ENCODE data around the gene ZNF474.
A peak's percentile ranks its signal among the peaks of the same experiment; 100 is the strongest.
"Not testable (repeated sequence)": the region's sequence is repeated elsewhere in the genome, so short reads cannot be mapped to it uniquely, and the experiment has no call there.

The ZNF474 gene

GRCh38 chr5:122129306-122129705 lies at the start of gene ZNF474:
ZNF474 (plus strand) TSS chr5:122129546; CDS start chr5:122151991, 22,445 bp downstream.
- DNase-seq, result no peak

- DNase-seq, result no peak
Observed at GRCh38 chr5:122081541-122081940, 47.8 kb upstream of the ZNF474 start.

DNA sequence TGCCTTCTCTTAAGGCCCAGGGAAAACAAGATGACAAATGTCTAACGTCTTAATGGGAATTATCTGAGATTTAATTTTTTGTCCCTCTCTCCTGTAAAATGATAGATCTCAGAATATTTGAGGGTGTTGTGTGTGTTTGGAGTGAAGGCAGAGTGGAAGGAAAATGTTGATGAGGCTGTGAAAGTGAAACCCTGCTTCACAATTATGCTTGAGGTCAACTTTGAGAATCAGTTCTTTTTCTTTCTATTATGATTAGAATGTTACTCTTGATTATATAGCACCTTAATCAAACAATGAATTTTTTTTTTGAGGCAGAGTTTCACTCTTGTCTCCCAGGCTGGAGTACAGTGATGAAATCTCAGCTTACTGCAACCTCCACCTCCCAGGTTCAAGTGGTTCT lies 45.8 kb upstream of the ZNF474 start:
- DNase-seq, result no peak

DNA sequence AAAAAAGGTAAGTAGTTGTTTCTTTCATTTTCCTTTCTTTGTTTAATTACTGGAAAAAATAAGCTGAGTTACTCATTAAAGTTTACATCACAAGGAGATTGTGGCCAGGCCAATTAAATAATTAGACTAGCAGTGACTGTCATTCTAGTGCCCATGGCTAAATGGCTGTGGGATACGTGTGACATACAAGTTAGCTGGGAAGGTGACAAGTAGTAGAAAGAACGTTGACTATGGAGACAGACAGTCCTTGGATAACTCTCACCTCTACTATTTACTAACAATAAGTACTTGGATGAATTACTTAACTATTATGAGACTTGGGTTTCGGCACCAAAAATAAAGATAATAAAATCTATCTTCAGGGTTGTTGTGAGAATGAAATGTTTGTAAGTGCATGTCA lies 44.3 kb upstream of the ZNF474 start:
- DNase-seq, result no peak

GRCh38 chr5:122089096-122090013 lies 40.0 kb upstream of the ZNF474 start:
- DNase-seq, result no peak

GRCh38 chr5:122091936-122092600 lies 37.3 kb upstream of the ZNF474 start:
- no peak for DNase-seq

DNA sequence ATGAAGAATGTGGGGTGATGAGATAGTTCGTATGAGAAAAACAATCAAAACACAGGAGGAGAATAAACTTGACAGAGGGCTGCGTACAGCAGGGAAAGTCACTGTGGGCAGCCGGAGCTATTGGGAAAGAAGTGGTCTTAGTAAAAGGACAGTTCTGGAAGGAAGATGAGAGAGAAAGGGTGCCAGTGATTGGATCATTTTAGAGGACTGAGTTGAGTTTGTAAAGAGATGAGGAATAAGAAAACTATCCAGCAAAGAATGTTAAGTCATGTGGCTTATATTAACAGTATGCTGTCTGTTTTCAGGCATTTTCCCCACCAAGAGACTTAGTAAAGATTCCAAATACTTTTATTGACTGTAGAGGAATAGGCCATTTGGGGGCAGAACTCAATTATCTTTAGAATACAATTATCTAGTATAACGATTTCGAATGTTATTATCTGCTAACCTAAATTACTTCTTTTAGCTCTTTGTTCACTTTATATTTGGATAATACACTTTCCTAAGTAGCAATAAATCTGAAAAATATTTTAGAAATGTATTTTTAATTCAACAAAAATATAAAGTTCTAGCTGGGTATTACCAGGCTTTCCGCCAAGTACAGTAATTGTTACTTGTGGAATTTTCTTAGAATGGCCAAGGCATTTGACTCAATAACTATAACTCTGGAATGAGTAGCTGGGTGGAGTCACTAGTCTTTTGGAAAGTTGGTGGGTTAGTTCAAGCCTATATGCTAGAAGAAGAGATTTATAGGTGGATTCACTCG lies 35.7 kb upstream of the ZNF474 start:
- DNase-seq, result no peak

DNA sequence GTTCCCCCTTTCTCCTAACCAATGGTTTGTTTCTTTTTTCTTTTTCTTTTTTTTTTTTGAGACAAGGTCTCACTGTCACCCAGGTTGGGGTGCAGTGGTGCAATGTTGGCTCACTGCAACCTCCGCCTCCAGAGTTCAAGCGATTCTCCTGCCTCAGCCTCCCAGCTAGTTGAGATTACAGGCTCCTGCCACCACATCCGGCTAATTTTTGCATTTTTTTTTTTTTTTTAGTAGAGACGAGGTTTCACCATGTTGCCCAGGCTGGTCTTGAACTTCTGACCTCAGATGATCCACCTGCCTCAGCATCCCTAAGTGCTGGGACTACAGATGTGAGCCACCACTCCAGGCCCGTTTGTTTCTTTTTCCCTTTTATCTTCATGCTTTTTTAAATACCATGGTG lies 35.1 kb upstream of the ZNF474 start:
- not testable (repeated sequence) for DNase-seq

GRCh38 chr5:122095158-122095557 lies 34.2 kb upstream of the ZNF474 start:
- no peak for DNase-seq

DNA sequence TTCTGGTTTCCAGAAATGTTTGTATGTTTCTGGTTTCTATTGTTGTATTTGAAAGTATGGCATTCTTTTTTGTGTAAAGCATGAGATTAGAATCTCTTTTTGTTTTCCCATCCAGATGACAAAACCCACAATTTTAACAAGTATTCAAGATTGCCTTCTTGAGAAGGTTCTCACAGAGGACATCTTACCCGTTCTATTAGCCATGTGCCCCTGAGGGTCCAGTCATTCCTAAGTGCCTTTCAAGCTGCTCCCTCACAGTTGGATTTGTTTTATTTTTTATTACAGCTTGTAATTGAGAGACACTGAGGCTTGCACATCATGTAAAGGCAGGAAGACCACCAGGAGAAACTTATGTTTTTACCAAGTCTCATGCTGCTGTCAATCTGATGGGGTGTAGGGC lies 32.0 kb upstream of the ZNF474 start:
- no peak for DNase-seq

- DNase-seq, result no peak
Observed at GRCh38 chr5:122099060-122099790, 30.1 kb upstream of the ZNF474 start.

DNA sequence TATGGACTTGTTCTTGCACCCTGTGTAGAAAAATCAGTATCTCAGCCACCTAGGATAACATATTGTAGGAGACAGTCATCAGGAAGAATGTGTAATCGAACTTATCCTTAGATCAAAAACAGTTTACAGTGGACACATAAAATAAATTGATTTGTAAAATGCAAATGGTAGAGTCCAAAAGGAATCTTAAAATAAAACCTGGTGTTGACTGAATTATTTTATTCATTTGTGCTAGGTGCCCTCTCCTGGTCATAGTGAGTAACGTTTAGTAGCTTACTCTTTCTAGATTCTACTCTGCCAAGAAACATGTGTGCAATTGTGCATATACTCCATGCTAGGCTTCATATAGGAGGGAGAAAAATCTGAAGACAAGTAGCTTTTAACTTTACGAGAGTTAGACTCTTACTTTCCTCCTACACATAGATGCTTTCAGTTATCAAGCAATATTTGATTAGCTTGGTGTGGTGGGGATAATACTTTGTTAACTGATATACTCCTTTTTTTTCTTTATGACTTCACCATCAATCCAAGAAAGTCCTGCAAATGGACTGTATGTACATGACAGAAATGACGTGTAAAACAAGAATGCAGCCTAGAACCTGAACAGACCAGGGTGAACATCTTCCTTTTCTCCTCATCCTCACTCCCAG lies 27.6 kb upstream of the ZNF474 start:
- peak; percentile 21 for DNase-seq

- no peak for DNase-seq
Observed at GRCh38 chr5:122102825-122103224, 26.5 kb upstream of the ZNF474 start.

- no peak for DNase-seq
Observed at GRCh38 chr5:122105909-122106308, 23.4 kb upstream of the ZNF474 start.

GRCh38 chr5:122107016-122107415 lies 22.3 kb upstream of the ZNF474 start:
- no peak for DNase-seq

DNA sequence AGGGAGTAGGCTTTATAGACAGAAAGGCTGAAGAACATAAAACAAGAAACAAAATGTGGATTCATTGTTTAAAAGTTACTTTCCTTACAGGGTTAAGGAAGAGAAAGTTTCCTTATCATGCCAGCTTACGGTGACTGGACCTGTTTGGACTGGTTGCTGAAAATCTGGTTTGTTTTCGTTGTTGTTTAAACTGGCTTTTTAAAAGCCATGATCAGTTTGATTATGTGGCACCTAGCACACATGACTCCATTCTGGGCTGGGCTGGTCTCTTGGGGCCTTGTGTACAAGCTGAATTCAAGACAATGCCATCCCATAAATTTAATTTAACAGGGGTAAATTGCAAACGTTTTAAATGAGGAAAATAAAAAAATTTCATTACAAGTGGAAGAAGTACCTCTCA lies 18.4 kb upstream of the ZNF474 start:
- no peak for DNase-seq

DNA sequence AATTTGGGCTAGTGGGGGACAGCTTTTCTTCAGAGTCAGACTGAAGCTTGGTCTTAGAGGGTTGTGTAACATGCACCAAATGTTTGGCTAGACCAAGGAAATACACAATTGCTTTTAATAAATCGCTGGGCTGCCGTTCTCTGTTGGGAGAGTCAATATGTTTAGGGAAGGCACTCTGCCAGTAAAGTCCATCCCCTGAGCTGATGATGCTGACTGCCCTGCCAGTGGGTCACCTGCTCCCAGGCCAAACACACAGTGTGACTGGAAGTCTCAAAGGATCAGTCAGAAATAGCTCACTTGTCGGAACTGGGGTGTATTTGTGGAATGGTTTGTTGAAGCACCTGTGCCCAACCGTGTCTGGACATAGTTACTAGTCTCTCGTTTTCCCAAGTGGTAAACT lies 17.9 kb upstream of the ZNF474 start:
- DNase-seq, result no peak

DNA sequence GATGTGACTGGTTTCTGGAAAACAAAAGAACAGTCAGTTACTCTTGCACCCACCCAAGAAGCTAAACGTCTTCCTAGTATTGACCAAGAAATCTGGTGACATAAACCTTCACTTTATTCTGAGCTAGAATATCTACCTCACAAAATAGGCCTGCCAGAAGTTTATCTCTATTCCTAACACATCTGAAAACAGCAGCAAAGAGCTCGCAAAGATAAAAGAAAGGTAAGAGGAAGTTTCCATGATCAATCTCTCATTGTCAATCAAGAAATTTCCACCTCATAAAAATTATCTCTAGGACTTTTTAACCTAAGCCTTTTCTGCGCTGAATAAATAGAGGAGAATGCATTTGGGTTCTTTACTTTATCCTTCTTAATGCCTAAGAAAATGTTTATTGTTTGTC lies 17.3 kb upstream of the ZNF474 start:
- no peak for DNase-seq

DNA sequence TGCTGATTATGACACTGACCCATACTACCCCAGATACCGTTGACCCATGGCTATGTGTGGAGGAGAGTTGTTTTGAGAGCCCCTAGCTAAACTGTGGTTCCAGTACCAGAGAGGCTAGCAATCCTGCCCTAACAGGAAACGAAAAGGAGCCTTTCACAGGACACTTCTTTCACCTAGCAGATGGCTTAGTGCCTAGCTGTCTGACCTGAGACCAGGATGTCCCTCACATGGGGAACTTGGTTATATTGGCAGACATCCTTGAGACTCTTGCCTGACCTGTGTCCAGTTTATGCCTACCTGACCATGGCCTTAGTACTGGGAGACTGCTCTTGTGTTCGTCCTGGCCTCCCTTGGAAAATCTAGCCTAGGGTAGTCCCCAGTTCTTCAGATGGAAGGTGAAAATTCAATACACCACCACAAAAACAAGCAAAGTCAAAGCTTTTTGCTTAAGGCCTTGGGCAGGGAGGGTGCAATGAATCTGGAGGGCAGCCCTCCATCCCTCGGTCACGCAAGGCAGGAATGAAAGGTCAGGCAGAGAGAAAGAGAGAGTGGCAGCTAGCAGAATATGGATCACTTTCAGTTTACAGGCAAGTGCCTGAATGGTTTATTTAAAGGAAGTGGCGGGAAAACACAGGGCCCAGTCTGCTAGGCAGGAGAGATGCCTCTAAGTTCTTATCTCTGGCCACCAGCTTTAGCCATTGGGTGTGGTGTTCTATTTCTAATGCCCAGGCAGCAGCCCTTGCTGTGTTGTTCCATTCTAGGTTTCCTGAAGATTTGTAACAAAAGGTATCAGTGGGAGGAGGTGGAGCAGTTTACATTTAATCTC lies 16.4 kb upstream of the ZNF474 start:
- no peak for DNase-seq

GRCh38 chr5:122114501-122114900 lies 14.8 kb upstream of the ZNF474 start:
- no peak for DNase-seq

GRCh38 chr5:122118356-122118948 lies 10.9 kb upstream of the ZNF474 start:
- no peak for DNase-seq
